PC-9 (cell line): ENCODE results near the gene SMIM27. TPM values are rescaled to one million over a fixed set of nuclear protein-coding genes. Genes with fewer than 3 reads are reported as not detected.

Experiments used
- BruUV-seq: library from RNA; stranded (reverse); fragments of 400-500 nt; replicated peaks from 2 replicates; lab custom pipeline; 2021; lab: Mats Ljungman, UMichigan
- CTCF ChIA-PET: fragments of 300-600 bp; sonication (Branson Sonifier 250); formaldehyde crosslinking; loops from one replicate; lab custom pipeline; 2022; ENCODE audit warnings: antibody characterized with exemption; lab: Charles Lee
- POLR2A ChIA-PET: fragments of 300-600 bp; sonication (Branson Sonifier 250); formaldehyde crosslinking; loops from one replicate; lab custom pipeline; 2022; ENCODE audit warnings: antibody characterized with exemption; ENCODE audit not compliant: unreplicated experiment; lab: Charles Lee
- DNase-seq, 2 experiments: peaks; one replicate each; pipeline versions ENCODE4 v3.0.0 to v3.0.0-alpha.2; 2015 to 2022; ENCODE audit warnings: mixed read lengths in 1 of 2
- H2AFZ ChIP-seq: fragments of 200-600 bp; sonication (generic); 2 replicates; pipeline ENCODE4 v1.8.1; 2017; ENCODE audit warnings: antibody characterized with exemption
- H3F3A ChIP-seq: fragments of 200-600 bp; sonication (generic); 2 replicates; pipeline ENCODE4 v1.8.1; 2017; ENCODE audit warnings: antibody characterized with exemption, mild to moderate bottlenecking, low read depth; ENCODE audit not compliant: insufficient read depth
- H3K27ac ChIP-seq: fragments of 200-600 bp; sonication (generic); 2 replicates; pipeline ENCODE4 v1.6.1; 2016; ENCODE audit warnings: mixed run types
- H3K27me3 ChIP-seq: fragments of 200-600 bp; sonication (generic); 2 replicates; pipeline ENCODE4 v1.6.1; 2016; ENCODE audit warnings: low read depth, mixed run types; ENCODE audit not compliant: insufficient read depth
- H3K36me3 ChIP-seq: fragments of 200-600 bp; sonication (generic); 2 replicates; pipeline ENCODE4 v1.6.1; 2016; ENCODE audit warnings: low read depth, mixed run types
- H3K4me1 ChIP-seq: fragments of 200-600 bp; sonication (generic); replicated peaks from 2 replicates; pipeline ENCODE4 v1.6.1; 2016; ENCODE audit warnings: mixed run types; ENCODE audit not compliant: insufficient read depth
- H3K4me2 ChIP-seq: fragments of 200-600 bp; sonication (generic); 2 replicates; pipeline ENCODE4 v1.6.1; 2017; ENCODE audit warnings: mixed run types
- H3K4me3 ChIP-seq: fragments of 200-600 bp; sonication (generic); 2 replicates; pipeline ENCODE4 v1.6.1; 2016; ENCODE audit warnings: mixed run types
- H3K79me2 ChIP-seq: fragments of 200-600 bp; sonication (generic); 2 replicates; pipeline ENCODE4 v1.6.1; 2017; ENCODE audit warnings: low read depth, mixed run types
- H3K9me2 ChIP-seq: fragments of 200-600 bp; sonication (generic); 2 replicates; pipeline ENCODE4 v1.8.1; 2017; ENCODE audit warnings: mild to moderate bottlenecking; ENCODE audit not compliant: insufficient read depth
- H3K9me3 ChIP-seq: fragments of 200-600 bp; sonication (generic); 2 replicates; pipeline ENCODE4 v1.8.1; 2016; ENCODE audit warnings: low read depth; ENCODE audit not compliant: insufficient read depth
- H4K20me1 ChIP-seq: fragments of 200-600 bp; sonication (generic); 2 replicates; pipeline ENCODE4 v1.8.1; 2017; ENCODE audit not compliant: insufficient read depth
- EZH2 ChIP-seq: fragments of 200-600 bp; sonication (generic); IDR thresholded peaks from 2 replicates; pipeline ENCODE4 v1.8.0; 2017; ENCODE audit warnings: antibody characterized with exemption, low read depth
- intact Hi-C: fragments of 100-400 bp; cut with micrococcal nuclease; formaldehyde crosslinking; loops from one replicate; pipeline ENCODE4 v1.10.0; 2022; ENCODE audit not compliant: unreplicated experiment
- total RNA-seq: library from RNA; stranded (reverse); gene quantifications from 2 replicates; pipeline ENCODE4 v1.2.3, GENCODE V29; 2021
- TF ChIP-seq, protein P1 (sequence below): fragments of 200-600 bp; sonication (generic); conservative IDR thresholded peaks from 2 replicates; pipeline ENCODE4 v1.6.1; 2017; ENCODE audit warnings: mixed run types, antibody characterized with exemption, mild to moderate bottlenecking, moderate library complexity

The SMIM27 gene
- total RNA-seq, 1 experiment from 2014 or later = 8.0 TPM

DNA sequence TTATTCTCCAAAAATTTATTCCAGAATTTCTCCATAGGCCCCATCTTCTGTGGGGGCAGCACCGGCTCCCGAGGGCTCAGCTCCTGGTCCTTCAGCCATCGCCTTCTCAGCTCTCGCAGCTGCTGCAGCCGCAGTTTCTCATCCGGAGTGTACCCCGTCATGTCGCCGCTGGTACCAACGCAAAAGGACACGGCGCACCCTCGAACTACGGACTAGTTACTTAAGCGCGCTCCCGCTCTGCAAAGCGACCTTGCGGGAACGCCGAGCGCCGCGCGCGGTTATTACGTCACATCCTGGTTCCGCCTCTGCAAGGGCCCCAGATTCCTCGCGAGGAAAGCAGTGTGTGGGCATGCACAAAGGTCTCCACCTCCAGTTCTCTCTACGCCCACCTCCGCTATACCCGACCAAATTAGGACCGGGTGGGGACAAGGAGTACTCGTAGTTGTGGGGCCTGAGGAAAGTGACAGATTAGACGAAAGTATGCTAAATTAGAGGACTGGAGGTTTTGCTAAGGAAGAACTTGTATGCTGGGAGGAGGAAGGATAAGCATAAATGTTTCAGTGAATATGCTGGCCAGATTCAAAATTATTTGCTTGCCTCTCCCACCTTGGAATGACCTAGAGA is 20.9 kb downstream of the SMIM27 start, which contains the start of gene NDUFB6:
NDUFB6 (minus strand) TSS at position 260 of the 624 bp plus-strand sequence; CDS start at position 161, 99 bp downstream.
- Histone ChIP-seq H3K4me1 (peaks cover 18% of the 10 kb centered on the region), H3K27ac (peak within 1 kb of the TSS; percentile 56), H3K27me3 (no peaks in the 10 kb centered on the region), H3K4me2 (peak within 1 kb of the TSS; percentile 93), H3F3A (peaks cover 6% of the 10 kb centered on the region; the same call in 1 of the 2 replicates), H3K9me3 (no peaks in the 10 kb centered on the region), H2AFZ (peak within 1 kb of the TSS; percentile 87), H3K36me3 (no peaks in the 10 kb centered on the region), H3K4me3 (peak within 1 kb of the TSS; percentile 89), H3K79me2 (peaks cover 30% of the 10 kb centered on the region), H4K20me1 (peaks cover 4% of the 10 kb centered on the region; the same call in 1 of the 2 replicates), H3K9me2 (no peaks in the 10 kb centered on the region)
- POLR2A ChIA-PET = interaction anchor here (0.6 kb wide), 1 partner anchor 46 kb away, joined by 4 read pairs; no protein-coding TSS in a partner anchor
- intact Hi-C loops = loop anchor here (1.0 to 2.0 kb wide), 4 partner anchors 20 to 194 kb away; partner anchors contain the start of genes ACO1, RIGI, SMIM27 and TOPORS
- no TSS peak for BruUV-seq
- DNase-seq = peak; percentile 81
- TF ChIP-seq, protein P1, sequence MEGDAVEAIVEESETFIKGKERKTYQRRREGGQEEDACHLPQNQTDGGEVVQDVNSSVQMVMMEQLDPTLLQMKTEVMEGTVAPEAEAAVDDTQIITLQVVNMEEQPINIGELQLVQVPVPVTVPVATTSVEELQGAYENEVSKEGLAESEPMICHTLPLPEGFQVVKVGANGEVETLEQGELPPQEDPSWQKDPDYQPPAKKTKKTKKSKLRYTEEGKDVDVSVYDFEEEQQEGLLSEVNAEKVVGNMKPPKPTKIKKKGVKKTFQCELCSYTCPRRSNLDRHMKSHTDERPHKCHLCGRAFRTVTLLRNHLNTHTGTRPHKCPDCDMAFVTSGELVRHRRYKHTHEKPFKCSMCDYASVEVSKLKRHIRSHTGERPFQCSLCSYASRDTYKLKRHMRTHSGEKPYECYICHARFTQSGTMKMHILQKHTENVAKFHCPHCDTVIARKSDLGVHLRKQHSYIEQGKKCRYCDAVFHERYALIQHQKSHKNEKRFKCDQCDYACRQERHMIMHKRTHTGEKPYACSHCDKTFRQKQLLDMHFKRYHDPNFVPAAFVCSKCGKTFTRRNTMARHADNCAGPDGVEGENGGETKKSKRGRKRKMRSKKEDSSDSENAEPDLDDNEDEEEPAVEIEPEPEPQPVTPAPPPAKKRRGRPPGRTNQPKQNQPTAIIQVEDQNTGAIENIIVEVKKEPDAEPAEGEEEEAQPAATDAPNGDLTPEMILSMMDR = no peak
- no peak for TF ChIP-seq EZH2
- CTCF ChIA-PET = interaction anchor here (1.1 to 1.6 kb wide), 3 partner anchors 47 to 194 kb away, joined by 3 to 19 read pairs (median 3); partner anchors contain the start of gene ACO1

DNA sequence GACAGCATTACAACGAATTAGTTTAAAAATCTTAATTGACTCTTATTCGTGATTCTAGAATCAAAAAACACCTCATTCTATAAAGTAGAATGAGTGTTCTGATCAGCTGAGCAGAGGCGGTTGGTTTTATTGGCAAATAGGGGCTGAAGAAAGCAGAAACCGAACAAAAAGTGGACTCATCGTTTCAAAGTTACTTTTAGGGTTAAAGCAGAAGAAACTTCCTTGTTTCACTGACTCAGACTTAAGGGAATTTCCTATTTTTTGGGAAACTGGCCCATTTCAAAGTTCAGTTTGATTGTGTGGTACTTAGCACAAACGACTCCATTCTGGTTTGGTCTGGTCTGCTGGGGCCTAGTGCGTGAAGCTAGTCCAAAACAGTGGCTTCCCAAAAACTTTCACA is 21.7 kb downstream of the SMIM27 start:
- Histone ChIP-seq H3K4me1 (peaks cover 18% of the 10 kb centered on the region), H3K27ac (no peak overlapping the region)
- POLR2A ChIA-PET = interaction anchor here (0.6 kb wide), 1 partner anchor 47 kb away, joined by 4 read pairs; no protein-coding TSS in a partner anchor

DNA sequence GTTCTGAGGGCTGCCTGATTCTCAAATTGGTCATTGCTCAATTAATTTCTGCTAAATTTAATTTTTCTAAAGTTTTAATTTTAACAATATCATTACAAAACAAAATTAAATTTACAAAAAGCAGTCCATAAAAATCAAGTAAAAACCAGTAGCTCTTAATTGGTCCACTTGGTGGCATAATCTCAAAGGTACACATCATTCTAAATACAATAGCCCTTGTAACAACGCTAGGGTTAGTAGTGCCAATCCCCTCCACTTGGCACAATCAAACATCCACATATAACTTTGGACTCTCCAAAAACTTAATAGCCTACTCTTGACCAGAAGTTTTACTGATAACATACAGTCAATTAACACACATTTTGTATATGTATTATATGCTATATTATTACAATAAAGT is 22.7 kb downstream of the SMIM27 start:
- ChIA-PET POLR2A (no interaction called here), CTCF (interaction anchor here (1.6 kb wide), 1 partner anchor 48 kb away, joined by 3 read pairs; no protein-coding TSS in a partner anchor)
- H3K27me3 ChIP-seq = no peaks in the 10 kb centered on the region
- H4K20me1 ChIP-seq = peaks cover 4% of the 10 kb centered on the region; the same call in 1 of the 2 replicates
- no peak for DNase-seq
- peaks cover 18% of the 10 kb centered on the region for H3K4me1 ChIP-seq
- H3K36me3 ChIP-seq = no peaks in the 10 kb centered on the region
- intact Hi-C loops = no loop called here
- no peak overlapping the region for H3K27ac ChIP-seq
- BruUV-seq = no TSS peak
- H3F3A ChIP-seq = peaks cover 6% of the 10 kb centered on the region; the same call in 1 of the 2 replicates
- no peaks in the 10 kb centered on the region for H3K9me2 ChIP-seq
- TF ChIP-seq EZH2 = no peak
- TF ChIP-seq, protein P1 = no peak
- H2AFZ ChIP-seq = no peak overlapping the region
- no peak overlapping the region for H3K4me3 ChIP-seq
- H3K9me3 ChIP-seq = no peaks in the 10 kb centered on the region
- peaks cover 30% of the 10 kb centered on the region for H3K79me2 ChIP-seq
- no peak overlapping the region for H3K4me2 ChIP-seq

More for the DNA sequence above, 21.7 kb downstream of the SMIM27 start:
- H2AFZ ChIP-seq = peak overlapping the region; percentile 87
- H3F3A ChIP-seq = peaks cover 6% of the 10 kb centered on the region; the same call in 1 of the 2 replicates
- intact Hi-C loops = loop anchor here (1.0 to 2.0 kb wide), 3 partner anchors 21 to 195 kb away; partner anchors contain the start of genes RIGI, SMIM27 and TOPORS
- no peaks in the 10 kb centered on the region for H3K9me2 ChIP-seq
- H3K4me3 ChIP-seq = peak overlapping the region; percentile 89; the same call in 1 of the 2 replicates
- H4K20me1 ChIP-seq = peaks cover 4% of the 10 kb centered on the region; the same call in 1 of the 2 replicates
- peak overlapping the region; percentile 93 for H3K4me2 ChIP-seq
- BruUV-seq = no TSS peak
- no peaks in the 10 kb centered on the region for H3K27me3 ChIP-seq
- no peak for DNase-seq
- CTCF ChIA-PET = interaction anchor here (0.6 to 1.6 kb wide), 2 partner anchors 47 to 53 kb away, joined by 3 to 7 read pairs; no protein-coding TSS in a partner anchor
- peaks cover 30% of the 10 kb centered on the region for H3K79me2 ChIP-seq
- no peak for TF ChIP-seq EZH2
- TF ChIP-seq, protein P1 = no peak
- H3K9me3 ChIP-seq = no peaks in the 10 kb centered on the region
- H3K36me3 ChIP-seq = no peaks in the 10 kb centered on the region
